A549 (cell line): ENCODE measurements around the gene RAPGEF2. TPM values are rescaled to one million over a fixed set of nuclear protein-coding genes. Genes with fewer than 3 reads are reported as not detected.
A peak's percentile ranks its signal among the peaks of the same experiment; 100 is the strongest.

Experiments used
- ATAC-seq, 2 experiments: fragments of 200-7000 bp in 1 of 2; fragments of >200 bp in 1 of 2; cut with Nextera tagmentation in 1 of 2; cut with Tn5 transposase in 1 of 2; 3 replicates each; pipeline versions ENCODE4 v1.8.0 to v1.9.1; 2018 to 2020; ENCODE audit warnings: mild to moderate bottlenecking in 1 of 2, moderate library complexity in 1 of 2
- CTCF ChIA-PET: fragments of 300-600 bp; sonication (Branson Sonifier 250); formaldehyde crosslinking; extraction: SDS; loops from one replicate; lab custom pipeline; 2021; ENCODE audit warnings: antibody characterized with exemption, inconsistent platforms; lab: Yijun Ruan, JAX
- POLR2A ChIA-PET: fragments of 350-600 bp; formaldehyde crosslinking; extraction: SDS; loops from one replicate; lab custom pipeline; 2021; ENCODE audit warnings: antibody characterized with exemption, inconsistent platforms; lab: Yijun Ruan, JAX
- DNase-seq, 2 experiments: peaks; one replicate each; pipeline versions ENCODE4 v3.0.0 to v3.0.0-alpha.2; 2011 to 2016; ENCODE audit warnings: low read depth in 1 of 2, low spot score in 1 of 2
- FAIRE-seq: peaks from 2 replicates; lab custom pipeline; 2011; peaks lifted over from hg19 to GRCh38; lab: Jason Lieb, UNC
- H3K27ac ChIP-seq, 2 experiments: fragments of >200 bp; sonication (Bioruptor Twin); formaldehyde crosslinking; 3 replicates each; pipeline ENCODE4 v1.5.1; 2016 to 2017
- H3K4me1 ChIP-seq: fragments of >200 bp; sonication (Bioruptor Twin); formaldehyde crosslinking; 3 replicates; pipeline ENCODE4 v1.6.1; 2016
- H3K4me2 ChIP-seq: fragments of >200 bp; sonication (Bioruptor Twin); formaldehyde crosslinking; 3 replicates; pipeline ENCODE4 v1.6.1; 2016
- H3K4me3 ChIP-seq: fragments of >200 bp; sonication (Bioruptor Twin); formaldehyde crosslinking; 3 replicates; pipeline ENCODE4 v1.5.1; 2016
- H3K9me3 ChIP-seq: fragments of >200 bp; sonication (Bioruptor Twin); formaldehyde crosslinking; 3 replicates; pipeline ENCODE4 v1.6.1; 2016
- BCL3 ChIP-seq: fragments of >200 bp; sonication (Bioruptor Twin); formaldehyde crosslinking; IDR thresholded peaks from 3 replicates; pipeline ENCODE4 v1.6.1; 2016
- CBX8 ChIP-seq: fragments of 200-600 bp; sonication (generic); IDR thresholded peaks from 2 replicates; pipeline ENCODE4 v1.6.1; 2016
- CEBPB ChIP-seq, 2 experiments: fragments of >200 bp in 1 of 2; sonication (Bioruptor Twin) in 1 of 2; formaldehyde crosslinking in 1 of 2; IDR thresholded peaks; 2 replicates each; pipeline ENCODE4 v1.6.1; 2012 to 2016
- CHD2 ChIP-seq: fragments of 150-350 bp; IDR thresholded peaks from 2 replicates; pipeline ENCODE4 v1.6.1; 2014; ENCODE audit warnings: low read length; ENCODE audit not compliant: partially characterized antibody
- FOSB ChIP-seq: fragments of 250-450 bp; sonication (Bioruptor Pico); IDR thresholded peaks from 2 replicates; pipeline ENCODE4 v1.5.0; 2020; ENCODE audit warnings: mild to moderate bottlenecking, moderate library complexity
- FOSL2 ChIP-seq, 2 experiments: fragments of 450-650 bp in 1 of 2; fragments of >200 bp in 1 of 2; sonication (Bioruptor Twin) in 1 of 2; formaldehyde crosslinking; IDR thresholded peaks; 2 replicates each; pipeline versions ENCODE4 v1.5.0 to v1.6.1; 2016 to 2020; ENCODE audit warnings: mild to moderate bottlenecking in 1 of 2, moderate library complexity in 1 of 2
- FOXS1 ChIP-seq: fragments of 250-450 bp; sonication (Bioruptor Pico); IDR thresholded peaks from 2 replicates; pipeline ENCODE4 v1.5.0; 2020; ENCODE audit warnings: mild to moderate bottlenecking, moderate library complexity
- GATA3 ChIP-seq: IDR thresholded peaks from 2 replicates; pipeline ENCODE4 v1.6.1; 2012; ENCODE audit warnings: borderline replicate concordance
- HES2 ChIP-seq: fragments of >200 bp; sonication (Bioruptor Twin); formaldehyde crosslinking; IDR thresholded peaks from 2 replicates; pipeline ENCODE4 v1.6.1; 2016
- JUN ChIP-seq, 2 experiments: fragments of >200 bp; sonication (Bioruptor Twin); formaldehyde crosslinking; IDR thresholded peaks; 2 replicates in 1 of 2; 3 replicates in 1 of 2; pipeline ENCODE4 v1.6.1; 2016 to 2017
- KDM1A ChIP-seq: fragments of 200-600 bp; sonication (generic); IDR thresholded peaks from 2 replicates; pipeline ENCODE4 v1.6.1; 2016; ENCODE audit warnings: low read depth, mild to moderate bottlenecking
- PHF8 ChIP-seq: fragments of 200-600 bp; sonication (generic); IDR thresholded peaks from 2 replicates; pipeline ENCODE4 v1.6.1; 2016; ENCODE audit warnings: low read depth, mild to moderate bottlenecking, antibody characterized with exemption, moderate library complexity, borderline replicate concordance
- POLR2A ChIP-seq: IDR thresholded peaks from 2 replicates; pipeline ENCODE4 v1.6.1; 2012; ENCODE audit warnings: mild to moderate bottlenecking, low read length
- RARB ChIP-seq: fragments of 250-450 bp; sonication (Bioruptor Pico); IDR thresholded peaks from 2 replicates; pipeline ENCODE4 v1.8.0; 2021; ENCODE audit warnings: mild to moderate bottlenecking, moderate library complexity
- RNF2 ChIP-seq: fragments of 200-600 bp; sonication (generic); IDR thresholded peaks from 2 replicates; pipeline ENCODE4 v1.6.1; 2016; ENCODE audit warnings: low read depth, mild to moderate bottlenecking, antibody characterized with exemption, moderate library complexity, borderline replicate concordance
- TP53 ChIP-seq: fragments of 250-450 bp; sonication (Bioruptor Pico); IDR thresholded peaks from 2 replicates; pipeline ENCODE4 v1.5.0; 2021; ENCODE audit warnings: mild to moderate bottlenecking, moderate library complexity
- ZFP36 ChIP-seq: fragments of 450-650 bp; IDR thresholded peaks from 2 replicates; pipeline ENCODE4 v1.6.1; 2014; ENCODE audit warnings: borderline replicate concordance; ENCODE audit not compliant: partially characterized antibody
- WGBS: methylation state at CpG from one replicate; pipeline ENCODE4 v1.1.6; 2017; ENCODE audit errors: missing lambda C conversion rate; 5-methylcytosine and 5-hydroxymethylcytosine counted together
- polyA plus RNA-seq, 4 experiments: library from polyadenylated mRNA; depleted of rRNA in 3 of 4; stranded (reverse); fragments of >200 nt; fragmentation: RNase III in 1 of 4; extraction: RNeasy Plus Mini Kit Qiagen cat#74134 plus additional on column Dnase treatment in 1 of 4; gene quantifications; 2 replicates in 3 of 4; 3 replicates in 1 of 4; pipeline ENCODE4 v1.2.3, GENCODE V29; 2011 to 2017
- TF ChIP-seq, protein P1 (sequence below): fragments of 200-600 bp; sonication (generic); IDR thresholded peaks from 2 replicates; pipeline ENCODE4 v1.6.1; 2016; ENCODE audit warnings: antibody characterized with exemption, mild to moderate bottlenecking, moderate library complexity
- TF ChIP-seq, protein P2 (sequence below): fragments of >200 bp; sonication (Bioruptor Twin); formaldehyde crosslinking; IDR thresholded peaks from 3 replicates; pipeline ENCODE4 v1.5.1; 2016

The RAPGEF2 gene
- polyA plus RNA-seq, 2 of the 4 experiments (the other 2 are of a cell fraction): 10.7 to 31.8 TPM

- Histone ChIP-seq H3K4me1 (peaks cover 7% of the 10 kb centered on the region; the same call in 1 of the 3 replicates), H3K9me3 (no peaks in the 10 kb centered on the region), H3K4me2 (0 out of 3 replicates have a peak overlapping the region, but pooled peaks have one; percentile 8), H3K4me3 (no peak overlapping the region), H3K27ac (no peak overlapping the region)
- 59% methylated on average over 5 of the region's 5 CpGs for WGBS
- no peak for TF ChIP-seq RNF2
- no peak for TF ChIP-seq FOXS1 (CRISPR knock-in tag)
- TF ChIP-seq PHF8: no peak
- TF ChIP-seq FOSB (CRISPR knock-in tag): no peak
- TF ChIP-seq POLR2A: no peak
- no peak for TF ChIP-seq JUN (IDR thresholded peaks at IDR 0.05)
- no peak for TF ChIP-seq KDM1A
- TF ChIP-seq, protein P1, sequence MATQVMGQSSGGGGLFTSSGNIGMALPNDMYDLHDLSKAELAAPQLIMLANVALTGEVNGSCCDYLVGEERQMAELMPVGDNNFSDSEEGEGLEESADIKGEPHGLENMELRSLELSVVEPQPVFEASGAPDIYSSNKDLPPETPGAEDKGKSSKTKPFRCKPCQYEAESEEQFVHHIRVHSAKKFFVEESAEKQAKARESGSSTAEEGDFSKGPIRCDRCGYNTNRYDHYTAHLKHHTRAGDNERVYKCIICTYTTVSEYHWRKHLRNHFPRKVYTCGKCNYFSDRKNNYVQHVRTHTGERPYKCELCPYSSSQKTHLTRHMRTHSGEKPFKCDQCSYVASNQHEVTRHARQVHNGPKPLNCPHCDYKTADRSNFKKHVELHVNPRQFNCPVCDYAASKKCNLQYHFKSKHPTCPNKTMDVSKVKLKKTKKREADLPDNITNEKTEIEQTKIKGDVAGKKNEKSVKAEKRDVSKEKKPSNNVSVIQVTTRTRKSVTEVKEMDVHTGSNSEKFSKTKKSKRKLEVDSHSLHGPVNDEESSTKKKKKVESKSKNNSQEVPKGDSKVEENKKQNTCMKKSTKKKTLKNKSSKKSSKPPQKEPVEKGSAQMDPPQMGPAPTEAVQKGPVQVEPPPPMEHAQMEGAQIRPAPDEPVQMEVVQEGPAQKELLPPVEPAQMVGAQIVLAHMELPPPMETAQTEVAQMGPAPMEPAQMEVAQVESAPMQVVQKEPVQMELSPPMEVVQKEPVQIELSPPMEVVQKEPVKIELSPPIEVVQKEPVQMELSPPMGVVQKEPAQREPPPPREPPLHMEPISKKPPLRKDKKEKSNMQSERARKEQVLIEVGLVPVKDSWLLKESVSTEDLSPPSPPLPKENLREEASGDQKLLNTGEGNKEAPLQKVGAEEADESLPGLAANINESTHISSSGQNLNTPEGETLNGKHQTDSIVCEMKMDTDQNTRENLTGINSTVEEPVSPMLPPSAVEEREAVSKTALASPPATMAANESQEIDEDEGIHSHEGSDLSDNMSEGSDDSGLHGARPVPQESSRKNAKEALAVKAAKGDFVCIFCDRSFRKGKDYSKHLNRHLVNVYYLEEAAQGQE: no peak
- no peak for TF ChIP-seq HES2
- TF ChIP-seq CBX8: no peak
- no peak for TF ChIP-seq TP53
- TF ChIP-seq, protein P2, sequence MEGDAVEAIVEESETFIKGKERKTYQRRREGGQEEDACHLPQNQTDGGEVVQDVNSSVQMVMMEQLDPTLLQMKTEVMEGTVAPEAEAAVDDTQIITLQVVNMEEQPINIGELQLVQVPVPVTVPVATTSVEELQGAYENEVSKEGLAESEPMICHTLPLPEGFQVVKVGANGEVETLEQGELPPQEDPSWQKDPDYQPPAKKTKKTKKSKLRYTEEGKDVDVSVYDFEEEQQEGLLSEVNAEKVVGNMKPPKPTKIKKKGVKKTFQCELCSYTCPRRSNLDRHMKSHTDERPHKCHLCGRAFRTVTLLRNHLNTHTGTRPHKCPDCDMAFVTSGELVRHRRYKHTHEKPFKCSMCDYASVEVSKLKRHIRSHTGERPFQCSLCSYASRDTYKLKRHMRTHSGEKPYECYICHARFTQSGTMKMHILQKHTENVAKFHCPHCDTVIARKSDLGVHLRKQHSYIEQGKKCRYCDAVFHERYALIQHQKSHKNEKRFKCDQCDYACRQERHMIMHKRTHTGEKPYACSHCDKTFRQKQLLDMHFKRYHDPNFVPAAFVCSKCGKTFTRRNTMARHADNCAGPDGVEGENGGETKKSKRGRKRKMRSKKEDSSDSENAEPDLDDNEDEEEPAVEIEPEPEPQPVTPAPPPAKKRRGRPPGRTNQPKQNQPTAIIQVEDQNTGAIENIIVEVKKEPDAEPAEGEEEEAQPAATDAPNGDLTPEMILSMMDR: no peak
- no peak for TF ChIP-seq CEBPB (IDR thresholded peaks at IDR 0.05)
- no peak for TF ChIP-seq BCL3
- TF ChIP-seq RARB: no peak
- no peak for TF ChIP-seq CHD2
- TF ChIP-seq GATA3: no peak
- TF ChIP-seq FOSL2 (IDR thresholded peaks at IDR 0.05): no peak
- no peak for TF ChIP-seq FOSL2 (CRISPR knock-in tag; IDR thresholded peaks at IDR 0.05)
- ATAC-seq: no peak
- ChIA-PET CTCF (interaction anchor here (0.6 kb wide), 1 partner anchor 12 kb away, joined by 3 read pairs; no protein-coding TSS in a partner anchor), POLR2A (no interaction called here)
- DNase-seq: no peak
- no peak for FAIRE-seq
Measured at GRCh38 chr4:159266981-159267868, 164.3 kb downstream of the RAPGEF2 start.

DNA sequence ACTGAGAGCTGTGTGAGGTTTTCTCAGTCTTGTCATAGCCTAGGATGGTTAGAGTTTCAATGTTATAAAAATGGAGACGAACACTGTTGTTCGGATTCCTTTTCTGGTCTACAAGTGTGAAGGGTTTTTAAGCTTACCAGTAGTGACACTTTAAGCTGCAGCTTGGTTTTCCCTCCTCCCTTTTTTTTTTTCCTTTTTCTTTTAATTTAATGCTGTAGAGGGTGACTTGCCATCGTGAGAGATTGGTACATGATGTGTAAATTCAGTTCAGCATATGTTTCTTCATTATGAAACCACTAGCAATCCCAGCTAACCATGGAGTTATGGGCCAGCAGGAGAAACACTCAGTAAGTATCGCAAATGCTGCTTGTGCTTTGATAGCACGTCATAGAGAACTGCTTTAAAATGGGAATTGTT is 165.0 kb downstream of the RAPGEF2 start:
- no peak for ATAC-seq
- CTCF ChIA-PET: no interaction called here
- no peak for DNase-seq
- no peak overlapping the region for H3K4me3 ChIP-seq
- FAIRE-seq: no peak
- no peak overlapping the region for H3K4me2 ChIP-seq
- no peaks in the 10 kb centered on the region for H3K9me3 ChIP-seq
- POLR2A ChIA-PET: no interaction called here
- H3K4me1 ChIP-seq: peaks cover 10% of the 10 kb centered on the region
- no peak overlapping the region for H3K27ac ChIP-seq
- TF ChIP-seq ZFP36: no peak
- TF ChIP-seq JUN (IDR thresholded peaks at IDR 0.05): no peak
- no peak for TF ChIP-seq CHD2
- no peak for TF ChIP-seq FOSL2 (IDR thresholded peaks at IDR 0.05)
- no peak for TF ChIP-seq FOSL2 (CRISPR knock-in tag; IDR thresholded peaks at IDR 0.05)
- WGBS: 79% methylated on average over 5 of the region's 5 CpGs
